H1 (cell line): Measurements from ENCODE around the gene SPATA32. TPM values are rescaled to one million over a fixed set of nuclear protein-coding genes. Genes with fewer than 3 reads are reported as not detected.

Experiments used
- MAX ChIP-seq: IDR thresholded peaks from 2 replicates; pipeline ENCODE4 v1.6.1; 2012; ENCODE audit warnings: inconsistent platforms
- polyA plus RNA-seq, 7 experiments: library from polyadenylated mRNA; depleted of rRNA in 3 of 7; stranded (reverse) in 5 of 7; unstranded in 2 of 7; fragments of >200 nt in 5 of 7; fragments of 200-250 nt in 2 of 7; gene quantifications; 1 replicate in 5 of 7; 2 replicates in 1 of 7; 4 replicates in 1 of 7; pipeline versions ENCODE4 v1.2.1 to v1.2.3, GENCODE V29; 2011 to 2013; ENCODE audit warnings: missing spikeins in 2 of 7, mixed read lengths in 2 of 7
- total RNA-seq: library from RNA; stranded (reverse); fragmentation: NEBNext Ultra II Directional; extraction: Animal tissue kit (Norgen Biotek cat#: 25700); gene quantifications from 2 replicates; pipeline ENCODE4 v1.2.1, GENCODE V29; 2021

Gene SPATA32
- total and polyA plus RNA-seq, 2 of the 8 experiments (the other 6 are each of a cell fraction or from before 2014, with no cell fraction given), result 0.24 TPM; not detected in 1

GRCh38 chr17:45286286-45286685 lies 24.4 kb upstream of the SPATA32 start (continued):
- no peak for TF ChIP-seq MAX
